ENCODE results near the gene MAP1LC3B2.

MAP1LC3B2 gene

DNA sequence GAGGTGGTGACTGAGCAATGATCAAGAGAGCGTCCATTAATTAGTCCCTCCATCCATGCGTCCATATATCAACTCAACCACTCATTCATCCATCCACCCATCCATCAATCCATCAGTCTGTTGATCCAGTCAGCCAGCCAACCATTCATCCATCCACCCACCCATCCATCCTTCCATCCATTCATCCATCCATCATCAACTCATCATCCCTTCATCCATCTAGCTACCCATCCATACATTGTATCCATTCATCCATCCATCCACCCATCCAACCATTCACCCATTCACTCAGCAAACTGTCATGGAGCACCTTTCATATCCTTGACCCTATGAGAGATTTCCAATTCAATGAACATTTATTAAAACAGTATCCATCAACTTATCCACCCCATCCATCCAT is 28.1 kb downstream of the MAP1LC3B2 start:
- Histone ChIP-seq H3K27ac (no peak overlapping the region), H3K4me3 (ENCODE audit: low read depth in 1 of 2, low read length in 1 of 2) (no peak overlapping the region), H3K36me3 (no peaks in the 10 kb centered on the region), H3K27me3 (no peaks in the 10 kb centered on the region), H3K9me3 (no peaks in the 10 kb centered on the region), H3K4me1 (ENCODE audit: control insufficient read depth in 1 of 2, insufficient read depth in 1 of 2, low read depth in 1 of 2, low read length in 1 of 2) (peaks cover 12 to 17% of the 10 kb centered on the region in 2 experiments)
- TF ChIP-seq, protein P1, sequence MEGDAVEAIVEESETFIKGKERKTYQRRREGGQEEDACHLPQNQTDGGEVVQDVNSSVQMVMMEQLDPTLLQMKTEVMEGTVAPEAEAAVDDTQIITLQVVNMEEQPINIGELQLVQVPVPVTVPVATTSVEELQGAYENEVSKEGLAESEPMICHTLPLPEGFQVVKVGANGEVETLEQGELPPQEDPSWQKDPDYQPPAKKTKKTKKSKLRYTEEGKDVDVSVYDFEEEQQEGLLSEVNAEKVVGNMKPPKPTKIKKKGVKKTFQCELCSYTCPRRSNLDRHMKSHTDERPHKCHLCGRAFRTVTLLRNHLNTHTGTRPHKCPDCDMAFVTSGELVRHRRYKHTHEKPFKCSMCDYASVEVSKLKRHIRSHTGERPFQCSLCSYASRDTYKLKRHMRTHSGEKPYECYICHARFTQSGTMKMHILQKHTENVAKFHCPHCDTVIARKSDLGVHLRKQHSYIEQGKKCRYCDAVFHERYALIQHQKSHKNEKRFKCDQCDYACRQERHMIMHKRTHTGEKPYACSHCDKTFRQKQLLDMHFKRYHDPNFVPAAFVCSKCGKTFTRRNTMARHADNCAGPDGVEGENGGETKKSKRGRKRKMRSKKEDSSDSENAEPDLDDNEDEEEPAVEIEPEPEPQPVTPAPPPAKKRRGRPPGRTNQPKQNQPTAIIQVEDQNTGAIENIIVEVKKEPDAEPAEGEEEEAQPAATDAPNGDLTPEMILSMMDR (IDR thresholded peaks at IDR 0.05): no peak

DNA sequence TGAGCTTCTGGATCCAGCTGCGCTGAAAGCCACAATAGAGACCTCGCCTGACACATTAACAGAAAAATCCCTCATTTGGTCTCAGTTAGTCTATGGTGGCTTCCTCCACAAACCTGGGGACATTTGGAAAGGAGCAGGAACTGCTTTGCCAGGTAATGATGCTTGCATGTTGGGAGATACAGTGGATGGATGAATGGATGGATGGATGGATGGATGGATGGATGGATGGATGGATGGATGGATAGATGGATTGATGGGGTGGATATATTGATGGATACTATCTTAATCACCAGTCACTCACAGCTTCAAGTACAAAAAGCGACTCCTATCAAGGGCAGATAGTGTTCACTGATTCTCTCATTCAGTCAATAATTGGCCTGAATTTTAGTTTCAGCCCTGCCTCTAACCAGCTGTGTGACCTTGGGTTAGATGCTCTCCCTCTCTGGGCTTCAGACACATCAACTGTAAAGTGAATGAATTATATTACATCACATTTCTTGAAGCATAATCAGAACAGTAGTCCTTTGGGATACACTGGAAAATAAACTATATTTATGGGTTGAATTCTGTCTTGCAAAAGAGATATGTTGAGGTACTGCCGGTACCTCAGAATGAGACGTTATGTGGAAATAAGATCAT is 29.3 kb downstream of the MAP1LC3B2 start:
- TF ChIP-seq, protein P1 (IDR thresholded peaks at IDR 0.05): no peak
- H3K4me1 ChIP-seq (ENCODE audit: control insufficient read depth in 1 of 2, insufficient read depth in 1 of 2, low read depth in 1 of 2, low read length in 1 of 2): peaks cover 25 to 29% of the 10 kb centered on the region in 2 experiments
- no peak overlapping the region for H3K27ac ChIP-seq
- H3K36me3 ChIP-seq: no peaks in the 10 kb centered on the region
- no peaks in the 10 kb centered on the region for H3K27me3 ChIP-seq
- no peaks in the 10 kb centered on the region for H3K9me3 ChIP-seq
- H3K4me3 ChIP-seq (ENCODE audit: low read depth in 1 of 2, low read length in 1 of 2): no peak overlapping the region

DNA sequence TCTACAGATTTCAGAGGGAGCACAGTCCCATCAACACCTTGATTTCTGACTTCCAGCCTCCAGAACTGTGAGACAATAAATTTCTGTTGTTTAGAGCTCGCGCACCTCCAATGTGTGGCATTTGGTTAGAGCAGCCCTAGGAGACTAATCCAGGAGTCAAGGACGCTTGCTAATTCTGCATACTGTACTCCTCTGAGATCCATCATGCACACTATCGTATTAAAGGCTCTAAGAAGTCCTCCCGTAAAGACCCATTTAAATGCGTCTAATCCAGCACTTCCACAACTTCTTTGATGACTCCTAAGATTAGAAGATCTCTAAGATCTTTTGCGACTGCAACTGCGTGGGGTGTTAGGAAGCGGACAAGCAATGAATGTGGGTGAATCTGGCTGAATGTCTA is 30.4 kb downstream of the MAP1LC3B2 start:
- Histone ChIP-seq H3K4me1 (ENCODE audit: control insufficient read depth in 1 of 2, insufficient read depth in 1 of 2, low read depth in 1 of 2, low read length in 1 of 2) (peaks cover 35 to 40% of the 10 kb centered on the region in 2 experiments), H3K27ac (no peak overlapping the region), H3K27me3 (no peaks in the 10 kb centered on the region), H3K36me3 (no peaks in the 10 kb centered on the region), H3K9me3 (no peaks in the 10 kb centered on the region), H3K4me3 (ENCODE audit: low read depth in 1 of 2, low read length in 1 of 2) (no peak overlapping the region)
- TF ChIP-seq, protein P1 (IDR thresholded peaks at IDR 0.05): no peak

DNA sequence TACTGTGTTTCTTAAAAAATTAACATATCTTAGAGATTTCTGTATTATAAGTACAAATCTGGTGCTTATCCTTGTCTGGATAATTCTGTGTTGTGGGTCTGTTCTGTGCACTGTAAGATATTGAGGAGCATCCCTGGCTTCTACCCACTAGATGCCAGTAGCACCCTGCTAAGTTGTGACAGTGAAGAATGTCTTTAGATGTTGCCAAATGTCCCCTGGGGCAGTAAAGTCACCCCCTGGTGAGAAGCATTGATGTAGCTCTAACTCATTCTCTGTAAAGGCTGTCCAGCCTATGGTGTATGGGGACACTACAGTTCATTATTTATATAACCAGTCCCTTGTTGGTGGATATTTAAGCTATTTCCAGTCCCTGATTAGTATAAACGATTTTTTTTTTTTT is 31.4 kb downstream of the MAP1LC3B2 start:
- Histone ChIP-seq H3K27me3 (no peaks in the 10 kb centered on the region), H3K9me3 (no peaks in the 10 kb centered on the region), H3K27ac (peak overlapping the region; percentile 99), H3K4me1 (ENCODE audit: control insufficient read depth in 1 of 2, insufficient read depth in 1 of 2, low read depth in 1 of 2, low read length in 1 of 2) (peaks cover 45 to 50% of the 10 kb centered on the region in 2 experiments), H3K4me3 (ENCODE audit: low read depth in 1 of 2, low read length in 1 of 2) (no peak overlapping the region), H3K36me3 (no peaks in the 10 kb centered on the region)
- TF ChIP-seq, protein P1 (IDR thresholded peaks at IDR 0.05): no peak

DNA sequence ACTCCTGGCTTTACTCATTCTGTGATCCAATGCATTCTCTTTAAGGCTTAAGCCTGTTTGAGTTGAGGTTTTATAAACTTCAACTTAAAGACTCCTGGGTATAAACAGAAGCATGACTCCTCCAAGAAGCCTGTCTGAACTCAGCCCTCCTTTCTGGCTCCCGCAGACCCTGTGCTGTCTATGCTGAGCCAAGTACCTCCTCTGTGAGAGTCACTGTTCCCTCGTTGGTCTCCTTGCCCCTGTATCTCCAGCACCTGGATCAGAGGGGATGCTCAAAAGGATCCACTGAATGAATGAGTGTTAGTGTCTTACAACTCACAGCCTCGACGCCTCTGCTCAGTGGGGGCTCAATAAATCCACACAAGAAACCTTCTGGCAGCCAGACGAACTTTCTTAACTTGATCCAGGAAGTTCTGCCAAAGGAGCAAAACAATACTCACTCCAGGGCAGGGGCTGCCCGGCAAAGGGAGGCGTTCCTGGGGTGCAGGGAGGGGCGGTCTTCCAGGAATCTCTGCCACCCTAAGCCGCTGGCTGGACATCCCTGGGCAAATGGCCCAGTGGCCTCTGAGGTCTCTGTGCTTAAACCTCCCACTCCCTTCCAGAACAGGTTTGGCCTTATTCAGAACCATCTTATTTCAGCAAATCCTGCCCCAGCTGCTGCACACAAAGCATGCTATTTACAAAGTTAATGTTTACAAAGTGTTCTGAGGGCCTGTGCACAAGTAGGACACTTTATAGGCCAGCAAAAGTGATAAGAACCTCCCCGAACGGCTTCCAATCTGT is 32.9 kb downstream of the MAP1LC3B2 start:
- H3K4me1 ChIP-seq (ENCODE audit: control insufficient read depth in 1 of 2, insufficient read depth in 1 of 2, low read depth in 1 of 2, low read length in 1 of 2): peaks cover 48 to 52% of the 10 kb centered on the region in 2 experiments
- peak overlapping the region; percentile 99 for H3K27ac ChIP-seq
- no peaks in the 10 kb centered on the region for H3K9me3 ChIP-seq
- H3K27me3 ChIP-seq: no peaks in the 10 kb centered on the region
- TF ChIP-seq, protein P1 (IDR thresholded peaks at IDR 0.05): no peak
- H3K36me3 ChIP-seq: no peaks in the 10 kb centered on the region
- no peak overlapping the region for H3K4me3 ChIP-seq (ENCODE audit: low read depth in 1 of 2, low read length in 1 of 2)
